Stimulated activated CD4-positive, alpha-beta T cell treated with anti-CD3 and anti-CD28 coated beads, Interleukin-15, amount 100 ng/mL, for 24 hours (primary cell): ENCODE measurements around the gene ARHGAP26.

Source experiments
- DNase-seq: peaks from one replicate; pipeline ENCODE4 v3.0.0-alpha.2; 2020

Gene ARHGAP26

DNA sequence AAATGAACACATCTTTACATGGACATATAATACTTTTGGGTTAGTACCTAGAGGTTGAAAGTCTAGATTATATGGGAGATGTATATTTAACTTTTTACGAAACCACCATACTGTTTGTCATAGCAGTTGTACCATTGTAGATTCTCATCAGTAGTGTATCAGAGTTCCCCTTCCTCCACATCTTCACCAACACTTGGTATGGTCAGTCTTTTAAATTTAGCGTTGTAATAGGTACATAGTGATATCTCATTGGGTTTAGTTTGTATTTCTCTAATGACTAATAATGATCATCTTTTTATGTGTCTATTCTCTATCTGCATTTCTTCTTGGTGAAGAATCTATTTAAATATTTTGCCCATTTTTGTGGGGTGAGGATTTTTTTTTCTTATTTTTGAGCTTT lies 495.8 kb downstream of the ARHGAP26 start:
- DNase-seq: no peak

GRCh38 chr5:143267186-143267585 lies 497.0 kb downstream of the ARHGAP26 start:
- DNase-seq: no peak

- DNase-seq: no peak
Observed at GRCh38 chr5:143268388-143268787, 498.2 kb downstream of the ARHGAP26 start.

DNA sequence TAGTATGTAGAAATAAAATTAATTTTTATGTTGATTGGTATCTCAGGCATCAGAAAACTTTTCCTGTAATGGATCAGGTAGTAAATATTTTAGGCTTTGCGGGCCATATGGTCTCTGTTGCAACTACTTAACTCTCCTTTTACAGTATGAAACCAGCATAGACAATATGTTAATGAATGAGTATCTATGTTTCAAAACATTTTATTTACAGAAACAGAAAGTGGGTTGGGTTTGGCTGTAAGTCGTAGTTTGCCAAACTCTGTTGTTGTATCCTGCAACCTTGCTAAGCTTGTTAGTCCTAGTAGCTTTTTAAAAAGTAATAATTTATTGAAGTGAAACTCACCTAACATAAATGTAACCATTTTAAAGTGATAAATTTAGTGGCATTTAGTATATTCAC lies 501.3 kb downstream of the ARHGAP26 start:
- DNase-seq: no peak

DNA sequence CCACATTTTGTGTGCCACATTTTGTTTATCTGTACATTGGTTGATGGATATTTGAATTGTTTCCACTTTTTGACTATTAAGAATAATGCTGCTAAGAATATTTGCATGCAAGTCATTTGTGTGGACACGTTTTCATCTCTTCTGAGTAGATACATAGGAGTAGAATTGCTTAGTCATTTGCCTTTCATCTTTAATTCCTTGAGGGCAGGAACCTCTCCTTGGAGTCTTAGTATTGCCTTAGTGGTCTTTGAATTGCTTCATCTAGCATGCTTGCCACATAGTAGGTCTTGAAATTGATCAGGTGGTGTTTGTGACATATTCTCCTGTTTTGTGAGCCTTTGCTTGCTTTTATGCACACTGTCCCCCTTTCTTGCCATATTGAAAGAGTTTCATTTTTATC lies 504.8 kb downstream of the ARHGAP26 start:
- DNase-seq: no peak

DNA sequence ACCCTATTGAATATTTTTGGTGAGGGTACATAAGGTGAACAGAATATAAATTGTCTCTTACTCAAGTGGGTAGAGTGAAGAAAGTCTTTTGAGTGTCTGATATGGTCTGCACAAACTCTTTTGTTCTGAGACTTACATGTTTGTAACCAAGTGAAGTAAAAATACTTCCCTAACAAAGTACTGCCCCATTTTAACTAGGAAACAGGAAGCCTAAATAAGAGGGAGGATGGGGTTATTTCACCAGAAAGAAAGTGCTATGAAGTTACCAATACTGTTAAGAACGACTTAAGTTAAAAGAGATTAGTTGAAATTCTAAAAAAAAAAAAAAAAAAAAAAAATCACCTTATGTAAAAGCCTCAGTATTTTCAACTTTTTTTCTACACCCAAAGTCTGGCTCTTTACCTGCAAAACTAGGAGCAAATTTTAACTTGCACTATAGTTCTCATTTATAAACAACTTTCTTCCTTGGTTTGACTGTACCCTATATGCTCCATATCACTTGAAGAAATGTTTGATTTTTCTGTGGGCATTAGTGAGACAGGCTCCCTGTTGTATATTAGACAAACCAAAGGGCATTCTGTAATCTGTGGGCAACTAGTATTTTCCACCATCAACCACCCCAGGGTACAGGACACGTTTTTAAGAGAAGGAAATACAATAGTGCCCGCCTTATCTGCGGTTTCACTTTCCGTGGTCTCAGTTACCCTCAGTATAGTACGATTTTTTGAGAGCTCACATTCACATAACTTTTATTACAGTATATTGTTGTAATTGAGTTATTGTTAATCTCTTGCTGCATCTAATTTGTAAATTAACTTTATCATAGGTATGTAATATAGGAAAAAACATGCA lies 505.6 kb downstream of the ARHGAP26 start:
- no peak for DNase-seq

DNA sequence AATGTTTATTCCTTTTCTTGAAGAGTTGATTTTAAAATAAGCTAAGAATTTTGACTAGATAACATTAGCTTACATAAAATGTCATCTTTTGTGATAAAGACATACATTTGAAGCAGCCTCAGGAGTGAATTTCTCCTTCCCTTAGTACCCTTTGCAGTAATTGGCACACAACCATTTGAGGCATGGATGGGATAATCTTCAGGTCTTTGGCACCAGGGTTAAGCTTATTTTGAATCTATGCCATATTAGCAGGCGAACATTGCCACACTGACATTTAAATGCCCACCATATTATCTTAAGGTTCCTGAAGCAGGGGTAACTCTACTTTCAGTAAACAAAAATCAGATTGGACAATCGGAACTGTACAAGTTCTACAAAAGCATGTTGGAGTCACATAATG lies 507.4 kb downstream of the ARHGAP26 start:
- DNase-seq: no peak
